ENCODE measurements around the gene TXNDC11.

TXNDC11 gene

DNA sequence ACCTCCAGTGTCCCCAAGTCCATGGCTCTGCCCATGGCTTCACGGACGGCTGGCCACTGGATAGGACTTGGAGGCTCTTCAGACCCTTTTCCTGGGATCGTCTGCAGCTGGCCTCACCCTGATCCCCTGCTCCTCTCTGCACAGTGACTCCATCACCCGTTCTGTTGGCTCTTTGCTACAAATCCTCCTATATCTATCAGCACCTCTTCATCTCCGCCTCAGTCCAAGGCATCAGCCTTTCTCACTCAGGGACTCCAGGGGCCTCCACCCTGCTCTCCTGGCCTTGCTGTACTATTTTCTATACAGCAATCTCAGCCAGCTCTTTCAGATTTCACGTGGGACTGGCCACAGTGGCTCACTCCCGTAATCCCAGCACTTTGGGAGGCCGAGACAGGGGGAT lies 85.1 kb downstream of the TXNDC11 start:
- WGBS (ENCODE audit: insufficient coverage), result 100% methylated on average over 6 of the region's 8 CpGs
- Histone ChIP-seq H3K4me3 (ENCODE audit: control insufficient read depth in 1 of 7, extremely low read depth in 1 of 7, insufficient read depth in 4 of 7, low read depth in 2 of 7, low read length in 6 of 7) (no peak overlapping the region), H3K36me3 (ENCODE audit: control insufficient read depth in 4 of 4, insufficient read depth in 4 of 4, low read length in 3 of 4) (no peaks in the 10 kb centered on the region), H3K27me3 (replicated peaks in 2 of 5; ENCODE audit: control insufficient read depth in 4 of 5, insufficient read depth in 5 of 5, low read length in 4 of 5) (no peaks in the 10 kb centered on the region), H3K27ac (ENCODE audit: insufficient read depth in 1 of 2, low read depth in 1 of 2, low read length in 2 of 2, poor library complexity in 1 of 2, severe bottlenecking in 2 of 2) (no peak overlapping the region), H3K4me1 (ENCODE audit: control extremely low read depth in 1 of 4, control insufficient read depth in 4 of 4, insufficient read depth in 4 of 4, low read length in 3 of 4) (peaks cover 0 to 5% (median 2%) of the 10 kb centered on the region in 4 experiments), H3K9me3 (ENCODE audit: control extremely low read depth in 1 of 5, control insufficient read depth in 4 of 5, insufficient read depth in 2 of 5, low read depth in 1 of 5, low read length in 4 of 5) (no peaks in the 10 kb centered on the region)
- CTCF ChIA-PET, result interaction anchor here (1.4 kb wide), 1 partner anchor 125 kb away, joined by 4 read pairs; no protein-coding TSS in a partner anchor
- POLR2A ChIA-PET, result interaction anchor here (0.6 kb wide), 1 partner anchor 62 kb away, joined by 3 read pairs; no protein-coding TSS in a partner anchor
- DNase-seq, result no peak

DNA sequence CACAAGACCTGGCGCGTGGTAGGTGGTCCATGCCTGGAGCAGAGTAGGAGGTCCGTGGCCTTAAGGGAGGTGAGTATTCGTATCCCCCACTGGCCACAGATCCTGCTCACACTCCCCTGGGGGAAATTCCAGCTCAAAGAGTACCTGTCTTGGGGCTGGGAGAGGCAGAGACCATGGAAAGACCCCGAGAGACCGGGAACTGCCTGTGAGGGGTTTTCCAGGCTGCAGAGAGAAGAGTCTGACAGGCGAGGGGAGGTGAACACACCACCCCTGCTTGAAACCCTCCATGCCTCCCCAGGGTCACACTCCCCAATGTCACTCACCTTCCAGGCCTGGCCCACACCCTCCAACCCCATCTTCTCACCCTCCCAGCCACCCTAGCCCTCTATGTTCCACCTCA lies 87.0 kb downstream of the TXNDC11 start:
- ChIA-PET CTCF (interaction anchor here (0.7 to 1.8 kb wide), 3 partner anchors 10 to 131 kb away, joined by 3 to 4 read pairs (median 3); no protein-coding TSS in a partner anchor), POLR2A (interaction anchor here (0.7 kb wide), 1 partner anchor 412 kb away, joined by 3 read pairs; no protein-coding TSS in a partner anchor)
- Histone ChIP-seq H3K27me3 (replicated peaks in 2 of 5; ENCODE audit: control insufficient read depth in 4 of 5, insufficient read depth in 5 of 5, low read length in 4 of 5) (no peaks in the 10 kb centered on the region), H3K4me1 (ENCODE audit: control extremely low read depth in 1 of 4, control insufficient read depth in 4 of 4, insufficient read depth in 4 of 4, low read length in 3 of 4) (peaks cover 0 to 17% (median 10%) of the 10 kb centered on the region in 4 experiments), H3K4me3 (ENCODE audit: control insufficient read depth in 1 of 7, extremely low read depth in 1 of 7, insufficient read depth in 4 of 7, low read depth in 2 of 7, low read length in 6 of 7) (no peak overlapping the region), H3K27ac (ENCODE audit: insufficient read depth in 1 of 2, low read depth in 1 of 2, low read length in 2 of 2, poor library complexity in 1 of 2, severe bottlenecking in 2 of 2) (no peak overlapping the region), H3K9me3 (ENCODE audit: control extremely low read depth in 1 of 5, control insufficient read depth in 4 of 5, insufficient read depth in 2 of 5, low read depth in 1 of 5, low read length in 4 of 5) (no peaks in the 10 kb centered on the region), H3K36me3 (ENCODE audit: control insufficient read depth in 4 of 4, insufficient read depth in 4 of 4, low read length in 3 of 4) (no peaks in the 10 kb centered on the region)
- DNase-seq, result no peak
- WGBS (ENCODE audit: insufficient coverage), result 83% methylated on average over 2 of the region's 7 CpGs

DNA sequence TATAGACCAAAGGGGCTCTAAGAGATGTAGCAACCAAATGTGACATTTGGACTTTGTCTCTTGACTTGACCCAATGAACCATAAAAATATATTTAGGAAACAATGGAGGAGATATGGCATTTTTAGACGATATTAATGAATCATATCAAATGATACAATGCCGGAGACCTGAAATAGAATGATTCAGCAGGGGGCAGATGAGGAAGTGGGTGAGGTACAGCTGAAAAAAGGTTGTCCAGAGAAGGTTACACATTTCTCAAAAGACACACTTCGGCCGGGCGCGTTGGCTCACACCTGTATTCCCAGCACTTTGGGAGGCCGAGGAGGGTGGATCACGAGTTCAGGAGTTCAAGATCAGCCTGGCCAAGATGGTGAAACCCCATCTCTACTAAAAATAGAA lies 90.9 kb downstream of the TXNDC11 start:
- H3K27me3 ChIP-seq (replicated peaks in 2 of 5; ENCODE audit: control insufficient read depth in 4 of 5, insufficient read depth in 5 of 5, low read length in 4 of 5), result no peaks in the 10 kb centered on the region
- POLR2A ChIA-PET, result interaction anchor here (0.6 kb wide), 1 partner anchor 106 kb away, joined by 4 read pairs; no protein-coding TSS in a partner anchor
- no peaks in the 10 kb centered on the region for H3K9me3 ChIP-seq (ENCODE audit: control extremely low read depth in 1 of 5, control insufficient read depth in 4 of 5, insufficient read depth in 2 of 5, low read depth in 1 of 5, low read length in 4 of 5)
- H3K4me1 ChIP-seq (ENCODE audit: control extremely low read depth in 1 of 4, control insufficient read depth in 4 of 4, insufficient read depth in 4 of 4, low read length in 3 of 4), result peaks cover 0 to 17% (median 10%) of the 10 kb centered on the region in 4 experiments
- H3K27ac ChIP-seq (ENCODE audit: insufficient read depth in 1 of 2, low read depth in 1 of 2, low read length in 2 of 2, poor library complexity in 1 of 2, severe bottlenecking in 2 of 2), result no peak overlapping the region
- CTCF ChIA-PET, result interaction anchor here (0.6 to 2.3 kb wide), 3 partner anchors 13 to 91 kb away, joined by 3 to 7 read pairs (median 3); no protein-coding TSS in a partner anchor
- DNase-seq, result peak in 2 of 3 donors; percentile 51 to 55
- 86% methylated on average over 6 of the region's 8 CpGs for WGBS (ENCODE audit: insufficient coverage)
- no peaks in the 10 kb centered on the region for H3K36me3 ChIP-seq (ENCODE audit: control insufficient read depth in 4 of 4, insufficient read depth in 4 of 4, low read length in 3 of 4)
- H3K4me3 ChIP-seq (ENCODE audit: control insufficient read depth in 1 of 7, extremely low read depth in 1 of 7, insufficient read depth in 4 of 7, low read depth in 2 of 7, low read length in 6 of 7), result no peak overlapping the region

DNA sequence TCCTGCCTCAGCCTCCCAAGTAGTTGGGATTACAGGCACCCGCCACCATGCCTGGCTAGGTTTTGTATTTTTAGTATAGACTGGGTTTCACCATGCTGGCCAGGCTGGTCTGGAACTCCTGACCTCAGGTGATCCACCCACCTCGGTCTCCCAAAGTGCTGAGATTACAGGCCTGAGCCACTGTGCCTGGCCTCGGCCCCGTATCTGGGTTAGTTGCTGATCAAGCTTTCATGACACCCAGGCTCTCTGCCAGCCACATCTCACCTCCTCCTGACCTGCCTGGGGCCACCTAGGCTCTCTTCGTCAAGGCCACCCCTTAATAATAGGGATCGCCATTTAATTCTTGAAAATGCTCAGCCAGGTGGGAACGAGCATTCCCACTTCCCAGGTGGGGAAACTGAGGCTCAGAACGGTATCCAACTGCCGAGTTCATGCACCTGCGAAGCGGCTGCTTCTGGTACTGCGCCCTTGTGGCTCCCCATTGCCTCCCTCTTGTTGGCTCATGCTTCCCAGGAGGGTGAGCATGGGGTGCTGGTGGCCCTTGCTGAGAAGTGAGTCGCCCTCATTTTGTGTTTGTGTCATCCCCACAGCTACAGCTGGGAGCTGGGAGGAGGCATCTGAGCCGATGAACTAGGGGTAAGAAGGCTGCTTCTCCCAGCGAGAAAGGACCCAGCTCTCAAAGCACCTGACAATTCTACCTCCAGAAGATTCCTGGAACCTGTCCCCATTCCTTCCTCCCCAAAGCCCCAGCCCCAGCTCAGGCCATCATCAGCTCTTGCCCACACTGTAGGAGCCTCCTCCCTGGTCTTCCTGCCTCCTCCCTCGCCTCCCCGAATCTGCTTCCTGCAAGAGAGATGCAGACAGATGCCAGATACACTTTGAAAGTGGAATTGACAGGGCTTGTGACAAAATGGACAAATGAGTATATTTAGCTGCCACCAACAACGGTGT lies 91.7 kb downstream of the TXNDC11 start:
- no peak for DNase-seq
- H3K36me3 ChIP-seq (ENCODE audit: control insufficient read depth in 4 of 4, insufficient read depth in 4 of 4, low read length in 3 of 4), result no peaks in the 10 kb centered on the region

DNA sequence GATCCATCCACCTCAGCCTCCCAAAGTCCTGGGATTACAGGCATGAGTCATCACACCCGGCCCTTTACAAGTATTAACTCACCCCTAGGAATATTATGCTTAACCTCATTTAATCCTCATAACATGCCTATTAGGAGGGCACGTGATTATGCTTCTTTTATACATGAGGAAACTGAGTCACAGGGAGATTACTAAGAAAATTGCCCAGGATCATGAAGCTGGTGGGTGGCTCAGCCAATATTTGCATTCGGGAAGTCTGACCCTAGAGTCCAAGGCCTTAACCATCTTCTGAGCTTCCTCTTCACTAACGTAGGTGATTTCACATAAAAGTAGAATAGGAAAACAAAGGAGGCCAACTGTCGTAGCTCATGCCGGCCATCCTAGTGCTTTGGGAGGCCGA lies 93.4 kb downstream of the TXNDC11 start:
- no peak overlapping the region for H3K4me3 ChIP-seq (ENCODE audit: control insufficient read depth in 1 of 7, extremely low read depth in 1 of 7, insufficient read depth in 4 of 7, low read depth in 2 of 7, low read length in 6 of 7)
- no peaks in the 10 kb centered on the region for H3K36me3 ChIP-seq (ENCODE audit: control insufficient read depth in 4 of 4, insufficient read depth in 4 of 4, low read length in 3 of 4)
- no peaks in the 10 kb centered on the region for H3K9me3 ChIP-seq (ENCODE audit: control extremely low read depth in 1 of 5, control insufficient read depth in 4 of 5, insufficient read depth in 2 of 5, low read depth in 1 of 5, low read length in 4 of 5)
- no peak overlapping the region for H3K27ac ChIP-seq (ENCODE audit: insufficient read depth in 1 of 2, low read depth in 1 of 2, low read length in 2 of 2, poor library complexity in 1 of 2, severe bottlenecking in 2 of 2)
- no peaks in the 10 kb centered on the region for H3K27me3 ChIP-seq (replicated peaks in 2 of 5; ENCODE audit: control insufficient read depth in 4 of 5, insufficient read depth in 5 of 5, low read length in 4 of 5)
- CTCF ChIA-PET, result interaction anchor here (0.9 to 1.9 kb wide), 3 partner anchors 23 to 117 kb away, joined by 3 to 5 read pairs (median 3); no protein-coding TSS in a partner anchor
- POLR2A ChIA-PET, result interaction anchor here (0.7 kb wide), 1 partner anchor 50 kb away, joined by 3 read pairs; no protein-coding TSS in a partner anchor
- peaks cover 0 to 15% (median 8%) of the 10 kb centered on the region in 4 experiments for H3K4me1 ChIP-seq (ENCODE audit: control extremely low read depth in 1 of 4, control insufficient read depth in 4 of 4, insufficient read depth in 4 of 4, low read length in 3 of 4)
- DNase-seq, result no peak
- WGBS (ENCODE audit: insufficient coverage), result 94% methylated on average over 5 of the region's 7 CpGs

More for the DNA sequence above, 91.7 kb downstream of the TXNDC11 start:
- 94% methylated on average over 13 of the region's 18 CpGs for WGBS (ENCODE audit: insufficient coverage)
- H3K4me3 ChIP-seq (ENCODE audit: control insufficient read depth in 1 of 7, extremely low read depth in 1 of 7, insufficient read depth in 4 of 7, low read depth in 2 of 7, low read length in 6 of 7), result no peak overlapping the region
- CTCF ChIA-PET, result interaction anchor here (0.6 to 2.3 kb wide), 7 partner anchors 9 to 119 kb away, joined by 3 to 7 read pairs (median 3); no protein-coding TSS in a partner anchor
- H3K27me3 ChIP-seq (replicated peaks in 2 of 5; ENCODE audit: control insufficient read depth in 4 of 5, insufficient read depth in 5 of 5, low read length in 4 of 5), result no peaks in the 10 kb centered on the region
- H3K27ac ChIP-seq (ENCODE audit: insufficient read depth in 1 of 2, low read depth in 1 of 2, low read length in 2 of 2, poor library complexity in 1 of 2, severe bottlenecking in 2 of 2), result no peak overlapping the region
- POLR2A ChIA-PET, result interaction anchor here (0.7 kb wide), 1 partner anchor 10 kb away, joined by 3 read pairs; no protein-coding TSS in a partner anchor
- H3K9me3 ChIP-seq (ENCODE audit: control extremely low read depth in 1 of 5, control insufficient read depth in 4 of 5, insufficient read depth in 2 of 5, low read depth in 1 of 5, low read length in 4 of 5), result no peaks in the 10 kb centered on the region
- peaks cover 0 to 17% (median 10%) of the 10 kb centered on the region in 4 experiments for H3K4me1 ChIP-seq (ENCODE audit: control extremely low read depth in 1 of 4, control insufficient read depth in 4 of 4, insufficient read depth in 4 of 4, low read length in 3 of 4)

DNA sequence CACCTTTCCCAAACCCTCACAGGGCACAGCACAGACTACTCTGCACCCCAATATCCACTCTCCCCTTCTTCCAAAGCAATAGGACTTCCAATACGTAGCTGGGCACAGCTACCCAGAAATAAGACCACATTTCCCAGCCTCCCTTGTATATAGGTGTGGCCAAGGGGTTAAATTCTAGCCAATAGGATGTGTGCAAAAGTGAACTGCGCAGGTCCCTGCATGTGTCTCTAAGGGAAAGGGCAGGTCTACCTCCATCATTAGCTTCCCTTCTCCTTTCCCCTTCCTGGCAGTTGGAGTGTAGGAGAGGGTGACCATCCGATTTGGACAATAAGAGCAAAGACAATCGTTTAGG lies 99.9 kb downstream of the TXNDC11 start:
- POLR2A ChIA-PET, result no interaction called here
- 14% methylated on average over 1 of the region's 4 CpGs for WGBS (ENCODE audit: insufficient coverage)

More for the DNA sequence above, 99.9 kb downstream of the TXNDC11 start:
- DNase-seq, result no peak
- Histone ChIP-seq H3K27ac (ENCODE audit: insufficient read depth in 1 of 2, low read depth in 1 of 2, low read length in 2 of 2, poor library complexity in 1 of 2, severe bottlenecking in 2 of 2) (no peak overlapping the region), H3K4me1 (ENCODE audit: control extremely low read depth in 1 of 4, control insufficient read depth in 4 of 4, insufficient read depth in 4 of 4, low read length in 3 of 4) (peaks cover 0 to 17% (median 12%) of the 10 kb centered on the region in 4 experiments), H3K36me3 (ENCODE audit: control insufficient read depth in 4 of 4, insufficient read depth in 4 of 4, low read length in 3 of 4) (no peaks in the 10 kb centered on the region), H3K27me3 (replicated peaks in 2 of 5; ENCODE audit: control insufficient read depth in 4 of 5, insufficient read depth in 5 of 5, low read length in 4 of 5) (no peaks in the 10 kb centered on the region), H3K4me3 (ENCODE audit: control insufficient read depth in 1 of 7, extremely low read depth in 1 of 7, insufficient read depth in 4 of 7, low read depth in 2 of 7, low read length in 6 of 7) (no peak overlapping the region), H3K9me3 (ENCODE audit: control extremely low read depth in 1 of 5, control insufficient read depth in 4 of 5, insufficient read depth in 2 of 5, low read depth in 1 of 5, low read length in 4 of 5) (no peaks in the 10 kb centered on the region)
- CTCF ChIA-PET, result interaction anchor here (0.7 to 5.2 kb wide), 13 partner anchors 11 to 255 kb away, joined by 3 to 63 read pairs (median 4); no protein-coding TSS in a partner anchor
